ENCODE data around the gene COL13A1. TPM values are rescaled to one million over a fixed set of nuclear protein-coding genes. Genes with fewer than 3 reads are reported as not detected.

The COL13A1 gene
- total RNA-seq, 1 donor from 2014 or later, result 9.5 TPM

- DNase-seq (ENCODE audit: low spot score), result no peak
- intact Hi-C loops (cut with DNase I), result no loop called here
Observed at GRCh38 chr10:69896606-69897231, 95.0 kb downstream of the COL13A1 start.

- intact Hi-C loops (cut with DNase I), result no loop called here
- DNase-seq (ENCODE audit: low spot score), result no peak
Observed at GRCh38 chr10:69897432-69897831, 95.7 kb downstream of the COL13A1 start.

- no peak for DNase-seq (ENCODE audit: low spot score)
- intact Hi-C loops (cut with DNase I), result no loop called here
Observed at GRCh38 chr10:69897999-69898398, 96.3 kb downstream of the COL13A1 start.

- no peak for DNase-seq (ENCODE audit: low spot score)
- intact Hi-C loops (cut with DNase I), result no loop called here
Observed at GRCh38 chr10:69898524-69898923, 96.8 kb downstream of the COL13A1 start.

- no peak for DNase-seq (ENCODE audit: low spot score)
- intact Hi-C loops (cut with DNase I), result no loop called here
Observed at GRCh38 chr10:69898941-69899340, 97.2 kb downstream of the COL13A1 start.

GRCh38 chr10:69899727-69900595, 98.3 kb downstream of the COL13A1 start:
- DNase-seq (ENCODE audit: low spot score), result no peak
- intact Hi-C loops (cut with DNase I), result no loop called here

GRCh38 chr10:69901022-69901421, 99.3 kb downstream of the COL13A1 start:
- DNase-seq (ENCODE audit: low spot score), result no peak
- intact Hi-C loops (cut with DNase I), result no loop called here

GRCh38 chr10:69901628-69902505, 100.2 kb downstream of the COL13A1 start:
- intact Hi-C loops (cut with DNase I), result no loop called here
- DNase-seq (ENCODE audit: low spot score), result no peak

GRCh38 chr10:69902835-69903535, 101.3 kb downstream of the COL13A1 start:
- no peak for DNase-seq (ENCODE audit: low spot score)
- intact Hi-C loops (cut with DNase I), result no loop called here

GRCh38 chr10:69904533-69904932, 102.8 kb downstream of the COL13A1 start:
- intact Hi-C loops (cut with DNase I), result no loop called here
- DNase-seq (ENCODE audit: low spot score), result no peak

- no peak for DNase-seq (ENCODE audit: low spot score)
- intact Hi-C loops (cut with DNase I), result no loop called here
Observed at GRCh38 chr10:69906425-69906824, 104.7 kb downstream of the COL13A1 start.

- intact Hi-C loops (cut with DNase I), result no loop called here
- no peak for DNase-seq (ENCODE audit: low spot score)
Observed at GRCh38 chr10:69907517-69907916, 105.8 kb downstream of the COL13A1 start.

- intact Hi-C loops (cut with DNase I), result no loop called here
- DNase-seq (ENCODE audit: low spot score), result no peak
Observed at GRCh38 chr10:69908124-69908523, 106.4 kb downstream of the COL13A1 start.

GRCh38 chr10:69910561-69910960, 108.9 kb downstream of the COL13A1 start:
- intact Hi-C loops (cut with DNase I), result loop anchor here (5.0 to 10.0 kb wide), 4 partner anchors 108 to 396 kb away; partner anchors contain the start of gene COL13A1
- DNase-seq (ENCODE audit: low spot score), result no peak

GRCh38 chr10:69911613-69912528, 110.2 kb downstream of the COL13A1 start:
- DNase-seq (ENCODE audit: low spot score), result no peak
- intact Hi-C loops (cut with DNase I), result loop anchor here (5.0 to 10.0 kb wide), 4 partner anchors 110 to 397 kb away; partner anchors contain the start of gene COL13A1

GRCh38 chr10:69912589-69912988, 110.9 kb downstream of the COL13A1 start:
- DNase-seq (ENCODE audit: low spot score), result no peak
- intact Hi-C loops (cut with DNase I), result loop anchor here (5.0 to 10.0 kb wide), 4 partner anchors 110 to 398 kb away; partner anchors contain the start of gene COL13A1

GRCh38 chr10:69913606-69914382, 112.1 kb downstream of the COL13A1 start:
- DNase-seq (ENCODE audit: low spot score), result no peak
- intact Hi-C loops (cut with DNase I), result loop anchor here (2.0 to 10.0 kb wide), 5 partner anchors 111 to 399 kb away; partner anchors contain the start of gene COL13A1
